ENCODE results near the gene CDC14B.
"Not testable (repeated sequence)": the region's sequence is repeated elsewhere in the genome, so short reads cannot be mapped to it uniquely, and the experiment has no call there.

Gene CDC14B

GRCh38 chr9:96616817-96617438, 2.7 kb downstream of the CDC14B start:
- H3K27me3 Mint-ChIP-seq, result peaks cover 76% of the 10 kb centered on the region
- H3K36me3 Mint-ChIP-seq (ENCODE audit: low read depth), result no peaks in the 10 kb centered on the region
- H3K4me3 Mint-ChIP-seq, result no peak overlapping the region
- H3K27ac Mint-ChIP-seq, result no peak overlapping the region
- no peaks in the 10 kb centered on the region for H3K9me3 Mint-ChIP-seq
- peaks cover 12% of the 10 kb centered on the region for H3K4me1 Mint-ChIP-seq (ENCODE audit: low read depth)
- no peak for DNase-seq

- H3K9me3 Mint-ChIP-seq, result no peaks in the 10 kb centered on the region
- H3K4me3 Mint-ChIP-seq, result no peak overlapping the region
- H3K4me1 Mint-ChIP-seq (ENCODE audit: low read depth), result peaks cover 9% of the 10 kb centered on the region
- H3K27ac Mint-ChIP-seq, result no peak overlapping the region
- peaks cover 76% of the 10 kb centered on the region for H3K27me3 Mint-ChIP-seq
- DNase-seq, result no peak
- H3K36me3 Mint-ChIP-seq (ENCODE audit: low read depth), result no peaks in the 10 kb centered on the region
Observed at GRCh38 chr9:96615411-96615810, 4.2 kb downstream of the CDC14B start.

- peaks cover 74% of the 10 kb centered on the region for H3K27me3 Mint-ChIP-seq
- not testable (repeated sequence) for H3K27ac Mint-ChIP-seq; H3K9me3 Mint-ChIP-seq; H3K36me3 Mint-ChIP-seq (ENCODE audit: low read depth); H3K4me3 Mint-ChIP-seq; H3K4me1 Mint-ChIP-seq (ENCODE audit: low read depth); DNase-seq
Observed at GRCh38 chr9:96614664-96615063, 5.0 kb downstream of the CDC14B start.

GRCh38 chr9:96612966-96613589, 6.6 kb downstream of the CDC14B start:
- Mint-ChIP-seq H3K4me3 (no peak overlapping the region), H3K9me3 (no peaks in the 10 kb centered on the region), H3K36me3 (ENCODE audit: low read depth) (no peaks in the 10 kb centered on the region), H3K4me1 (ENCODE audit: low read depth) (peaks cover 1% of the 10 kb centered on the region), H3K27ac (no peak overlapping the region), H3K27me3 (peaks cover 82% of the 10 kb centered on the region)
- DNase-seq, result no peak

- Mint-ChIP-seq H3K4me3 (no peak overlapping the region), H3K27me3 (peaks cover 79% of the 10 kb centered on the region), H3K27ac (no peak overlapping the region), H3K36me3 (ENCODE audit: low read depth) (no peaks in the 10 kb centered on the region), H3K9me3 (no peaks in the 10 kb centered on the region), H3K4me1 (ENCODE audit: low read depth) (no peaks in the 10 kb centered on the region)
- DNase-seq, result no peak
Observed at GRCh38 chr9:96612105-96612965, 7.3 kb downstream of the CDC14B start.

- Mint-ChIP-seq H3K27me3 (peaks cover 72% of the 10 kb centered on the region), H3K36me3 (ENCODE audit: low read depth) (no peaks in the 10 kb centered on the region), H3K27ac (no peak overlapping the region), H3K9me3 (no peaks in the 10 kb centered on the region), H3K4me3 (no peak overlapping the region), H3K4me1 (ENCODE audit: low read depth) (no peaks in the 10 kb centered on the region)
- DNase-seq, result no peak
Observed at GRCh38 chr9:96611302-96611701, 8.3 kb downstream of the CDC14B start.

- no peaks in the 10 kb centered on the region for H3K36me3 Mint-ChIP-seq (ENCODE audit: low read depth)
- H3K27me3 Mint-ChIP-seq, result peaks cover 63% of the 10 kb centered on the region
- no peak overlapping the region for H3K27ac Mint-ChIP-seq
- no peaks in the 10 kb centered on the region for H3K9me3 Mint-ChIP-seq
- H3K4me1 Mint-ChIP-seq (ENCODE audit: low read depth), result no peaks in the 10 kb centered on the region
- no peak overlapping the region for H3K4me3 Mint-ChIP-seq
- no peak for DNase-seq
Observed at GRCh38 chr9:96609732-96610131, 9.9 kb downstream of the CDC14B start.

GRCh38 chr9:96607971-96608370, 11.7 kb downstream of the CDC14B start:
- H3K27ac Mint-ChIP-seq, result no peak overlapping the region
- no peak for DNase-seq
- H3K4me3 Mint-ChIP-seq, result no peak overlapping the region
- H3K9me3 Mint-ChIP-seq, result no peaks in the 10 kb centered on the region
- peaks cover 56% of the 10 kb centered on the region for H3K27me3 Mint-ChIP-seq
- no peaks in the 10 kb centered on the region for H3K36me3 Mint-ChIP-seq (ENCODE audit: low read depth)
- H3K4me1 Mint-ChIP-seq (ENCODE audit: low read depth), result no peaks in the 10 kb centered on the region

GRCh38 chr9:96605328-96605727, 14.3 kb downstream of the CDC14B start:
- no peaks in the 10 kb centered on the region for H3K4me1 Mint-ChIP-seq (ENCODE audit: low read depth)
- H3K36me3 Mint-ChIP-seq (ENCODE audit: low read depth), result no peaks in the 10 kb centered on the region
- H3K9me3 Mint-ChIP-seq, result no peaks in the 10 kb centered on the region

GRCh38 chr9:96604004-96604319, 15.7 kb downstream of the CDC14B start:
- no peaks in the 10 kb centered on the region for H3K9me3 Mint-ChIP-seq
- H3K4me3 Mint-ChIP-seq, result no peak overlapping the region
- DNase-seq, result no peak
- H3K27me3 Mint-ChIP-seq, result peaks cover 21% of the 10 kb centered on the region
- H3K4me1 Mint-ChIP-seq (ENCODE audit: low read depth), result no peaks in the 10 kb centered on the region
- no peak overlapping the region for H3K27ac Mint-ChIP-seq
- no peaks in the 10 kb centered on the region for H3K36me3 Mint-ChIP-seq (ENCODE audit: low read depth)

More at GRCh38 chr9:96605328-96605727, 14.3 kb downstream of the CDC14B start:
- Mint-ChIP-seq H3K27ac (no peak overlapping the region), H3K27me3 (peaks cover 33% of the 10 kb centered on the region), H3K4me3 (no peak overlapping the region)
- DNase-seq, result no peak

GRCh38 chr9:96603305-96604003, 16.2 kb downstream of the CDC14B start:
- H3K27ac Mint-ChIP-seq, result no peak overlapping the region
- H3K4me3 Mint-ChIP-seq, result no peak overlapping the region
- H3K4me1 Mint-ChIP-seq (ENCODE audit: low read depth), result no peaks in the 10 kb centered on the region
- no peak for DNase-seq
- peaks cover 16% of the 10 kb centered on the region for H3K27me3 Mint-ChIP-seq
- no peaks in the 10 kb centered on the region for H3K36me3 Mint-ChIP-seq (ENCODE audit: low read depth)
- H3K9me3 Mint-ChIP-seq, result no peaks in the 10 kb centered on the region

- H3K36me3 Mint-ChIP-seq (ENCODE audit: low read depth), result no peaks in the 10 kb centered on the region
- no peak overlapping the region for H3K4me3 Mint-ChIP-seq
- H3K4me1 Mint-ChIP-seq (ENCODE audit: low read depth), result no peaks in the 10 kb centered on the region
- no peak for DNase-seq
- H3K9me3 Mint-ChIP-seq, result no peaks in the 10 kb centered on the region
- no peaks in the 10 kb centered on the region for H3K27me3 Mint-ChIP-seq
- no peak overlapping the region for H3K27ac Mint-ChIP-seq
Observed at GRCh38 chr9:96599298-96599697, 20.3 kb downstream of the CDC14B start.

GRCh38 chr9:96596601-96597111, 23.0 kb downstream of the CDC14B start:
- no peak for DNase-seq
- Mint-ChIP-seq H3K36me3 (ENCODE audit: low read depth) (no peaks in the 10 kb centered on the region), H3K4me1 (ENCODE audit: low read depth) (no peaks in the 10 kb centered on the region), H3K9me3 (no peaks in the 10 kb centered on the region), H3K27ac (no peak overlapping the region), H3K4me3 (no peak overlapping the region), H3K27me3 (peaks cover 11% of the 10 kb centered on the region)

Measured in activated T-cell treated with anti-CD3 and anti-CD28 coated beads, Interleukin-2, amount 50 U/mL, for 24 hours (primary cell).